OCI-LY1 (cell line): Measurements from ENCODE around the gene CFAP61.

Experiments
- EZH2 ChIP-seq: fragments of 200-600 bp; sonication (generic), shearing (Covaris generic); IDR thresholded peaks from 2 replicates; pipeline ENCODE4 v1.8.0; 2017; ENCODE audit warnings: borderline replicate concordance, mixed run types, mild to moderate bottlenecking, antibody characterized with exemption, low read length, moderate library complexity, mixed read lengths
- TF ChIP-seq, protein P1 (sequence below): fragments of 200-600 bp; sonication (generic), shearing (Covaris generic); IDR thresholded peaks from 2 replicates; pipeline ENCODE4 v1.5.1; 2017; ENCODE audit warnings: mild to moderate bottlenecking, antibody characterized with exemption, low read length, moderate library complexity, mixed read lengths

DNA sequence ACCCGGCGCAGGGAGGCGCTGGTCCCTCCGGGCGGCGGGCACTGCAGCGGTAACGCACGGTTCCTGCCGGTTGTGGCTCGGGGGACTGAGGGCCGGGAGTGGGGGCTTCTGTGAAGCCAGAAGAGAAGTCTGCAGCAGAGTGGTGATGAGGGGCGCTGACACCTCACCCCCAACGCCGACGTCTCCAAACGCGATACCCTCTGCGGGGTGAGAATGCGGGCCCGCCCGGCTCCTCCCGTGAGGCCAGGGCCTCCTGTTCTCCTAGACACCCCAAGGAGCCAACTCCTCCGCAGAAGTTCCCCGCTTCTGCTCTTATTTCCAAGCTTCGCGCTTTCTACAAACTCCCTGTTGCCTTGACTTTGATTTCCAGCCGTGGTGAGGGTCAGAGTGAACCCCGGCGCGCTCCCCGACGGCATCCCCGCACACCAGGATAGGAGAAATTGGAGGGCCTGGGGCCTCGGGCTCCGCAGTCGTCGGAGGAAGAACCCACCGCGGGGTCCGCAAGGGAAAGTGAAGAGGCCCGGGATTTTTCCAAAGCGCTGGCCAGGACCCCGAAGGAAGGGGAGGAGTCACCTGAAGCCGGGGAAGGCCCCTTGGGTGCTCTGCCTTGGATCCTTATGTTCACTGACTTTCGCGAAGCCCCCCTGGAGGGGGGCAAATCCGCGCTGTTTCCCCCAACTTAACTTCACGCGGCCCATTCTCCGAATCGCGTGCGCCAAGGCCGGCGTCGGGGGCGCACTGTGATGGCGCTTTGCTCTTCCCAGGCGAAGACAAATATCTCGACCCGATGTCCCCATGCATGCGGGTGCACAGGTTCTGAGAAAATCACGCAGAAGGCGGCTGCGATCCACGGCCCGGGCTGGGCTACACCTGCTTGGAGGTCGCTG is 312.5 kb downstream of the CFAP61 start:
- TF ChIP-seq, protein P1, sequence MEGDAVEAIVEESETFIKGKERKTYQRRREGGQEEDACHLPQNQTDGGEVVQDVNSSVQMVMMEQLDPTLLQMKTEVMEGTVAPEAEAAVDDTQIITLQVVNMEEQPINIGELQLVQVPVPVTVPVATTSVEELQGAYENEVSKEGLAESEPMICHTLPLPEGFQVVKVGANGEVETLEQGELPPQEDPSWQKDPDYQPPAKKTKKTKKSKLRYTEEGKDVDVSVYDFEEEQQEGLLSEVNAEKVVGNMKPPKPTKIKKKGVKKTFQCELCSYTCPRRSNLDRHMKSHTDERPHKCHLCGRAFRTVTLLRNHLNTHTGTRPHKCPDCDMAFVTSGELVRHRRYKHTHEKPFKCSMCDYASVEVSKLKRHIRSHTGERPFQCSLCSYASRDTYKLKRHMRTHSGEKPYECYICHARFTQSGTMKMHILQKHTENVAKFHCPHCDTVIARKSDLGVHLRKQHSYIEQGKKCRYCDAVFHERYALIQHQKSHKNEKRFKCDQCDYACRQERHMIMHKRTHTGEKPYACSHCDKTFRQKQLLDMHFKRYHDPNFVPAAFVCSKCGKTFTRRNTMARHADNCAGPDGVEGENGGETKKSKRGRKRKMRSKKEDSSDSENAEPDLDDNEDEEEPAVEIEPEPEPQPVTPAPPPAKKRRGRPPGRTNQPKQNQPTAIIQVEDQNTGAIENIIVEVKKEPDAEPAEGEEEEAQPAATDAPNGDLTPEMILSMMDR, result no peak
- TF ChIP-seq EZH2, result no peak
